ENCODE results near the gene RXRA. TPM values are rescaled to one million over a fixed set of nuclear protein-coding genes. Genes with fewer than 3 reads are reported as not detected.
A peak's percentile ranks its signal among the peaks of the same experiment; 100 is the strongest.

Gene RXRA
- total and polyA plus RNA-seq, 2 of the 13 experiments (the other 11 are each of a cell fraction or from before 2014, with no cell fraction given): 18.9 to 29.2 TPM

GRCh38 chr9:134328341-134328840, 2.1 kb downstream of the RXRA start (continued):
- no peak for TF ChIP-seq PBX3 (CRISPR knock-in tag; IDR thresholded peaks at IDR 0.05; ENCODE audit: borderline replicate concordance)
- TF ChIP-seq NFRKB (IDR thresholded peaks at IDR 0.05): no peak
- peak; percentile 9; the same call in 1 of the 2 replicates for TF ChIP-seq ZNF510 (CRISPR knock-in tag; IDR thresholded peaks at IDR 0.05; ENCODE audit: low read depth)
- TF ChIP-seq ZNF512B (CRISPR knock-in tag; IDR thresholded peaks at IDR 0.05; ENCODE audit: borderline replicate concordance): no peak
- TF ChIP-seq ZNF34 (CRISPR knock-in tag; IDR thresholded peaks at IDR 0.05; ENCODE audit: borderline replicate concordance): no peak
- no peak for TF ChIP-seq DR1 (CRISPR knock-in tag; IDR thresholded peaks at IDR 0.05)
- TF ChIP-seq GFI1 (CRISPR knock-in tag; IDR thresholded peaks at IDR 0.05; ENCODE audit: borderline replicate concordance): peak; percentile 82; the same call in 1 of the 2 replicates
- TF ChIP-seq ZXDC (CRISPR knock-in tag; IDR thresholded peaks at IDR 0.05): peak; percentile 79; the same call in 1 of the 2 replicates
- 0 out of 2 replicates have a peak, but pooled peaks have one; percentile 36 for TF ChIP-seq ZNF441 (CRISPR knock-in tag; IDR thresholded peaks at IDR 0.05; ENCODE audit: borderline replicate concordance)
- no peak for TF ChIP-seq U2AF1 (optimal IDR thresholded peaks at IDR 0.05; ENCODE audit: low read depth, low read length)
- no peak for TF ChIP-seq ZNF354B (CRISPR knock-in tag; IDR thresholded peaks at IDR 0.05)
- no peak for TF ChIP-seq PRDM15 (CRISPR knock-in tag; IDR thresholded peaks at IDR 0.05)
- no peak for TF ChIP-seq ZNF343 (CRISPR knock-in tag; IDR thresholded peaks at IDR 0.05)
- no peak for TF ChIP-seq PHB2 (IDR thresholded peaks at IDR 0.05; ENCODE audit: partially characterized antibody)
- no peak for TF ChIP-seq MLLT10 (CRISPR knock-in tag; IDR thresholded peaks at IDR 0.05)
- TF ChIP-seq HINFP (CRISPR knock-in tag; IDR thresholded peaks at IDR 0.05; ENCODE audit: low read depth): no peak
- TF ChIP-seq POLR2AphosphoS5 (IDR thresholded peaks at IDR 0.05; ENCODE audit: low read depth, low read length): peak; percentile 45; the same call in 1 of the 2 replicates
- TF ChIP-seq KDM4B (CRISPR knock-in tag; IDR thresholded peaks at IDR 0.05): no peak; the same call in 1 of the 2 replicates
